Ovary (tissue), 9 donors: ENCODE data around the gene CDCA3. TPM values are rescaled to one million over a fixed set of nuclear protein-coding genes. Genes with fewer than 3 reads are reported as not detected.
"Not testable (repeated sequence)": the region's sequence is repeated elsewhere in the genome, so short reads cannot be mapped to it uniquely, and the experiment has no call there.

Source experiments
- DNase-seq, 5 donors: peaks; one replicate each; pipeline ENCODE4 v3.0.0-alpha.2; 2019 to 2020
- H3K27ac ChIP-seq, 2 donors: fragments of 200-600 bp; one replicate each; pipeline versions ENCODE4 v1.5.1 to v1.8.0; 2019 to 2022
- H3K27me3 ChIP-seq: fragments of 200-600 bp; one replicate; pipeline ENCODE4 v1.8.0; 2022
- H3K36me3 ChIP-seq: fragments of 200-600 bp; sonication (generic); one replicate; pipeline ENCODE4 v1.5.1; 2019
- H3K4me1 ChIP-seq: one replicate; pipeline ENCODE4 v1.8.1; 2013; ENCODE audit warnings: mild to moderate bottlenecking, moderate library complexity; ENCODE audit not compliant: insufficient read depth
- H3K4me3 ChIP-seq: fragments of 200-600 bp; sonication (generic); one replicate; pipeline ENCODE4 v1.5.1; 2017
- H3K9me3 ChIP-seq, 2 donors: fragments of 200-600 bp in 1 of 2; sonication (generic) in 1 of 2; one replicate each; pipeline versions ENCODE4 v1.5.1 to v1.8.1; 2013 to 2019; ENCODE audit warnings: mild to moderate bottlenecking in 1 of 2, moderate library complexity in 1 of 2
- CTCF ChIP-seq, 3 donors: fragments of 450-650 bp in 2 of 3; fragments of 200-600 bp in 1 of 3; IDR thresholded peaks; one replicate each; pipeline versions ENCODE4 v1.5.1 to v1.8.0; 2016 to 2022; ENCODE audit warnings: antibody characterized with exemption in 3 of 3, mild to moderate bottlenecking in 1 of 3
- EP300 ChIP-seq: sonication (generic); formaldehyde crosslinking; IDR thresholded peaks from one replicate; pipeline ENCODE4 v1.6.1; 2017; ENCODE audit warnings: antibody characterized with exemption
- POLR2A ChIP-seq: fragments of 450-650 bp; IDR thresholded peaks from one replicate; pipeline ENCODE4 v1.6.1; 2017; ENCODE audit warnings: antibody characterized with exemption, mild to moderate bottlenecking, moderate library complexity
- WGBS, 3 donors: extraction: QIAGEN DNeasy Blood & Tissue Kit in 1 of 3; methylation state at CpG; one replicate each; pipeline versions ENCODE4 v1.1.5 to v1.1.7; 2013 to 2017; 5-methylcytosine and 5-hydroxymethylcytosine counted together
- intact Hi-C, 4 donors: fragments of 100-400 bp; cut with DNase I; formaldehyde crosslinking; loops; one replicate each; pipeline versions ENCODE4 v1.11.0 to v1.15.1; 2022 to 2023
- polyA plus RNA-seq, 2 donors: library from polyadenylated mRNA; stranded (reverse); fragments of 200-250 nt in 1 of 2; fragments of 350-450 nt in 1 of 2; fragmentation: Illumina TruSeq in 1 of 2; extraction: RNeasy Lipid Tissue Mini Kit (QIAGEN cat#74804) in 1 of 2; gene quantifications; one replicate each; pipeline ENCODE4 v1.2.3, GENCODE V29; 2013 to 2014
- total RNA-seq, 7 donors: library from RNA; depleted of rRNA in 2 of 7; stranded (reverse); fragments of >200 nt in 2 of 7; fragmentation: NEBNext Ultra II Directional in 3 of 7; extraction: Animal tissue kit (Norgen Biotek cat#: 25700) in 3 of 7; gene quantifications; one replicate each; pipeline versions ENCODE4 v1.1.0 to v1.2.4, GENCODE V29; 2016 to 2023
- donor health status: DM: no; HTN: no; CAD: no; lungs with moderate emphysema.
- donor health status: DM: no; HTN: no; CAD: no.
- donor health status: Bipolar disorder and iron deficiency.
- donor health status: DM: yes; HTN: yes; CAD: no.
- donor health status: DM: no; HTN: no; CAD: no.
- donor health status: DM: yes; HTN: yes; CAD: no.

Gene CDCA3
- total and polyA plus RNA-seq, 9 donors, result 0.18 to 1.6 (median 0.74) TPM

GRCh38 chr12:6888360-6888759 is 37.3 kb upstream of the CDCA3 start:
- no peak for TF ChIP-seq CTCF (IDR thresholded peaks at IDR 0.05)
- no peak for TF ChIP-seq EP300
- no peak for TF ChIP-seq POLR2A
- H3K4me1 ChIP-seq, result peaks cover 2% of the 10 kb centered on the region
- no peaks in the 10 kb centered on the region for H3K36me3 ChIP-seq
- DNase-seq, result no peak
- 85 to 98% (median 88%) methylated on average over 2 of the region's 2 CpGs for WGBS, 3 donors
- no peaks in the 10 kb centered on the region for H3K27me3 ChIP-seq
- no peak overlapping the region for H3K4me3 ChIP-seq
- no peaks in the 10 kb centered on the region for H3K9me3 ChIP-seq
- H3K27ac ChIP-seq, result no peak overlapping the region
- intact Hi-C loops, result no loop called here

GRCh38 chr12:6887460-6887859 is 36.4 kb upstream of the CDCA3 start:
- intact Hi-C loops, result no loop called here
- WGBS, 3 donors, result 81 to 88% (median 83%) methylated on average over 8 of the region's 8 CpGs

GRCh38 chr12:6886206-6886999 is 35.3 kb upstream of the CDCA3 start:
- H3K27me3 ChIP-seq, H3K36me3 ChIP-seq, H3K27ac ChIP-seq, H3K4me3 ChIP-seq, H3K9me3 ChIP-seq, H3K4me1 ChIP-seq, intact Hi-C loops, DNase-seq: not testable (repeated sequence)
- 77 to 82% (median 80%) methylated on average over 12 of the region's 15 CpGs for WGBS, 3 donors

More at GRCh38 chr12:6887460-6887859, 36.4 kb upstream of the CDCA3 start:
- Histone ChIP-seq H3K36me3 (no peaks in the 10 kb centered on the region), H3K4me3 (no peak overlapping the region), H3K4me1 (peaks cover 2% of the 10 kb centered on the region), H3K27me3 (no peaks in the 10 kb centered on the region), H3K27ac (no peak overlapping the region), H3K9me3 (no peaks in the 10 kb centered on the region)
- DNase-seq, result no peak
- TF ChIP-seq POLR2A, result no peak
- no peak for TF ChIP-seq CTCF (IDR thresholded peaks at IDR 0.05)
- TF ChIP-seq EP300, result no peak

- TF ChIP-seq POLR2A (no peak), CTCF (IDR thresholded peaks at IDR 0.05) (no peak), EP300 (no peak)
- no peaks in the 10 kb centered on the region for H3K36me3 ChIP-seq
- WGBS, 3 donors, result 62 to 68% (median 65%) methylated on average over 22 of the region's 22 CpGs
- no peaks in the 10 kb centered on the region for H3K4me1 ChIP-seq
- H3K27me3 ChIP-seq, result no peaks in the 10 kb centered on the region
- DNase-seq, result no peak
- H3K4me3 ChIP-seq, result no peak overlapping the region
- intact Hi-C loops, result no loop called here
- H3K27ac ChIP-seq, result no peak overlapping the region
- H3K9me3 ChIP-seq, result no peaks in the 10 kb centered on the region
Observed at GRCh38 chr12:6884539-6884938, 33.5 kb upstream of the CDCA3 start.

- 88 to 94% (median 93%) methylated on average over 11 of the region's 11 CpGs for WGBS, 3 donors
- Histone ChIP-seq H3K4me1 (no peaks in the 10 kb centered on the region), H3K4me3 (no peak overlapping the region), H3K36me3 (no peaks in the 10 kb centered on the region), H3K27ac (no peak overlapping the region), H3K9me3 (no peaks in the 10 kb centered on the region), H3K27me3 (no peaks in the 10 kb centered on the region)
- no peak for DNase-seq
- TF ChIP-seq POLR2A, result no peak
- TF ChIP-seq CTCF (IDR thresholded peaks at IDR 0.05), result no peak
- no peak for TF ChIP-seq EP300
- intact Hi-C loops, result no loop called here
Observed at GRCh38 chr12:6883683-6884082, 32.6 kb upstream of the CDCA3 start.
